Esophagus muscularis mucosa (tissue), 4 donors: ENCODE measurements around the gene CFL1.
"Not testable (repeated sequence)": the region's sequence is repeated elsewhere in the genome, so short reads cannot be mapped to it uniquely, and the experiment has no call there.

ENCODE experiments used
- EP300 ChIP-seq: sonication (generic); formaldehyde crosslinking; IDR thresholded peaks from one replicate; pipeline ENCODE4 v1.6.1; 2017; ENCODE audit warnings: antibody characterized with exemption
- POLR2A ChIP-seq: fragments of 450-650 bp; IDR thresholded peaks from one replicate; pipeline ENCODE4 v1.6.1; 2017; ENCODE audit warnings: antibody characterized with exemption, moderate library complexity, mild to moderate bottlenecking, low read depth
- POLR2AphosphoS5 ChIP-seq, 2 donors: sonication (generic); formaldehyde crosslinking; IDR thresholded peaks; one replicate each; pipeline ENCODE4 v1.6.1; 2017; ENCODE audit warnings: antibody characterized with exemption in 2 of 2
- TF ChIP-seq, protein P1 (sequence below), 3 experiments: fragments of 200-600 bp in 2 of 3; fragments of 450-650 bp in 1 of 3; sonication (generic) in 2 of 3; IDR thresholded peaks; one replicate each; pipeline ENCODE4 v1.5.1; 2017 to 2019; ENCODE audit warnings: antibody characterized with exemption in 3 of 3, mild to moderate bottlenecking in 2 of 3, moderate library complexity in 1 of 3

DNA sequence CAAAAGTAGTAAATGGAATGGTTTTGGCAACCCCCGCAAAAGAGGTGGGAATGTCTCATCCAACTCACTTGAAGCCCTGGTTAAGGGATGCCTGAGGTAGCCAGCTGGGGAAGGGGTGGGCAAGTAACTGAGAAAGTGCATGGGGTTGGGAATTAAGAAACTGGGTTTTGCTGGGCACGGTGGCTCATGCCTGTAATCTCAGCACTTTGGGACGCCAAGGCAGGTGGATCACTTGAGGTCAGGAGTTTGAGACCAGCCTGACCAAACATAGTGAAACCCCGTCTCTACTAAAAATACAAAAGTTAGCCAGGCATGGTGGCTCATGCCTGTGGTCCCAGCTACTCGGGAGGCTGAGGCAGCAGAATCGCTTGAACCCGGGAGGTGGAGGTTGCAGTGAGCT, 9.3 kb downstream of the CFL1 start:
- TF ChIP-seq, protein P1, sequence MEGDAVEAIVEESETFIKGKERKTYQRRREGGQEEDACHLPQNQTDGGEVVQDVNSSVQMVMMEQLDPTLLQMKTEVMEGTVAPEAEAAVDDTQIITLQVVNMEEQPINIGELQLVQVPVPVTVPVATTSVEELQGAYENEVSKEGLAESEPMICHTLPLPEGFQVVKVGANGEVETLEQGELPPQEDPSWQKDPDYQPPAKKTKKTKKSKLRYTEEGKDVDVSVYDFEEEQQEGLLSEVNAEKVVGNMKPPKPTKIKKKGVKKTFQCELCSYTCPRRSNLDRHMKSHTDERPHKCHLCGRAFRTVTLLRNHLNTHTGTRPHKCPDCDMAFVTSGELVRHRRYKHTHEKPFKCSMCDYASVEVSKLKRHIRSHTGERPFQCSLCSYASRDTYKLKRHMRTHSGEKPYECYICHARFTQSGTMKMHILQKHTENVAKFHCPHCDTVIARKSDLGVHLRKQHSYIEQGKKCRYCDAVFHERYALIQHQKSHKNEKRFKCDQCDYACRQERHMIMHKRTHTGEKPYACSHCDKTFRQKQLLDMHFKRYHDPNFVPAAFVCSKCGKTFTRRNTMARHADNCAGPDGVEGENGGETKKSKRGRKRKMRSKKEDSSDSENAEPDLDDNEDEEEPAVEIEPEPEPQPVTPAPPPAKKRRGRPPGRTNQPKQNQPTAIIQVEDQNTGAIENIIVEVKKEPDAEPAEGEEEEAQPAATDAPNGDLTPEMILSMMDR (IDR thresholded peaks at IDR 0.05): not testable (repeated sequence)
- not testable (repeated sequence) for TF ChIP-seq EP300; POLR2A; POLR2AphosphoS5 (IDR thresholded peaks at IDR 0.05)
